Measurements from ENCODE around the gene VPS25.

DNA sequence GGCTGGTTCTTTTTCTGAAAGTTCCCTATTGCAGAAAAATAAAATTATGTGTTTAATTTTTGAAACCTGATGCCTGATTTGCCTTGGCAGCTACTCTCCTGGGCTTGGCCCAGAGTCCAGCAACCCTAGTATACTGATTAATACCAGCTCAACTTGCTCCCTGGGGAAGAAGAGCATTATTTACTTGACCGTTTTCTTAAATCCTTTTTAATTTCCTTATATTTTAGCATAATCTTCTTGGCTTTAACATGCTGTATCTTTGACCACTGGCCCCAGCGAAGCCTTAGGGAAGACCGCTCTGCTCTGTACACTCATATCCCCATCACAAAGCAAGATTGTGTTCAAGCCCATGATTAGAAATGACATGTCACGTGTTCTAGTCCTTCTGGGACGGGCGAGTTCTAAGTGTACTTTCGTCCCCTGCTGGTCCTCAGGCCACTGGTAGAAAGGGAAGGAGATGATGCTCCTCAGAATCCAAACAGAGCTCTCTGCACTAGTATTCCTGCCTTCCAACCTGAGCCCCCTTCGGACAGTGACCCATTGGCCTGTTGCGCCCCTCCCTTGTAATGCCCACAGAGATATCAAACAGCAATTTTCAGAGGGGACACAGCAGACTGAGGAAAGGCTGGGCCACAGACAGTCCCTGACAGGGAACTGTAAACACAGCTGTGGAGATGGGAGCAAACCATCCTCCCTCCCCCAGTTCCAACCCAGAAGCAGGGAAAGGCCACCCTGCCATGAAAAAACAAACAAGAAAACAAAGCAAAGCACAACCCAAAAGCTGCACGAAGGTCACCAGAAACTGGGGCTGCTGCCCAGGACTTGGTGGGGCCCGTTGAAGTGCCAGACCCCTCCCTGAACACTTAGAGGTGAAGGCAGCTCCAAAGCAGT lies 24.1 kb upstream of the VPS25 start:
- TF ChIP-seq, protein P1, sequence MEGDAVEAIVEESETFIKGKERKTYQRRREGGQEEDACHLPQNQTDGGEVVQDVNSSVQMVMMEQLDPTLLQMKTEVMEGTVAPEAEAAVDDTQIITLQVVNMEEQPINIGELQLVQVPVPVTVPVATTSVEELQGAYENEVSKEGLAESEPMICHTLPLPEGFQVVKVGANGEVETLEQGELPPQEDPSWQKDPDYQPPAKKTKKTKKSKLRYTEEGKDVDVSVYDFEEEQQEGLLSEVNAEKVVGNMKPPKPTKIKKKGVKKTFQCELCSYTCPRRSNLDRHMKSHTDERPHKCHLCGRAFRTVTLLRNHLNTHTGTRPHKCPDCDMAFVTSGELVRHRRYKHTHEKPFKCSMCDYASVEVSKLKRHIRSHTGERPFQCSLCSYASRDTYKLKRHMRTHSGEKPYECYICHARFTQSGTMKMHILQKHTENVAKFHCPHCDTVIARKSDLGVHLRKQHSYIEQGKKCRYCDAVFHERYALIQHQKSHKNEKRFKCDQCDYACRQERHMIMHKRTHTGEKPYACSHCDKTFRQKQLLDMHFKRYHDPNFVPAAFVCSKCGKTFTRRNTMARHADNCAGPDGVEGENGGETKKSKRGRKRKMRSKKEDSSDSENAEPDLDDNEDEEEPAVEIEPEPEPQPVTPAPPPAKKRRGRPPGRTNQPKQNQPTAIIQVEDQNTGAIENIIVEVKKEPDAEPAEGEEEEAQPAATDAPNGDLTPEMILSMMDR (IDR thresholded peaks at IDR 0.05), result no peak
- no peak for TF ChIP-seq POLR2A (IDR thresholded peaks at IDR 0.05; ENCODE audit: low read depth)
- TF ChIP-seq POLR2AphosphoS5 (IDR thresholded peaks at IDR 0.05), result no peak
